A549 (cell line): Measurements from ENCODE around the gene FRMD8. TPM values are rescaled to one million over a fixed set of nuclear protein-coding genes. Genes with fewer than 3 reads are reported as not detected.

Experiments used
- ATAC-seq, 2 experiments: fragments of 200-7000 bp in 1 of 2; fragments of >200 bp in 1 of 2; cut with Nextera tagmentation in 1 of 2; cut with Tn5 transposase in 1 of 2; 3 replicates each; pipeline versions ENCODE4 v1.8.0 to v1.9.1; 2018 to 2020; ENCODE audit warnings: mild to moderate bottlenecking in 1 of 2, moderate library complexity in 1 of 2
- CTCF ChIA-PET: fragments of 300-600 bp; sonication (Branson Sonifier 250); formaldehyde crosslinking; extraction: SDS; loops from one replicate; lab custom pipeline; 2021; ENCODE audit warnings: antibody characterized with exemption, inconsistent platforms; lab: Yijun Ruan, JAX
- POLR2A ChIA-PET: fragments of 350-600 bp; formaldehyde crosslinking; extraction: SDS; loops from one replicate; lab custom pipeline; 2021; ENCODE audit warnings: antibody characterized with exemption, inconsistent platforms; lab: Yijun Ruan, JAX
- DNase-seq, 2 experiments: peaks; one replicate each; pipeline versions ENCODE4 v3.0.0 to v3.0.0-alpha.2; 2011 to 2016; ENCODE audit warnings: low read depth in 1 of 2, low spot score in 1 of 2
- FAIRE-seq: peaks from 2 replicates; lab custom pipeline; 2011; peaks lifted over from hg19 to GRCh38; lab: Jason Lieb, UNC
- H3K27ac ChIP-seq, 2 experiments: fragments of >200 bp; sonication (Bioruptor Twin); formaldehyde crosslinking; 3 replicates each; pipeline ENCODE4 v1.5.1; 2016 to 2017
- H3K4me1 ChIP-seq: fragments of >200 bp; sonication (Bioruptor Twin); formaldehyde crosslinking; 3 replicates; pipeline ENCODE4 v1.6.1; 2016
- H3K4me2 ChIP-seq: fragments of >200 bp; sonication (Bioruptor Twin); formaldehyde crosslinking; 3 replicates; pipeline ENCODE4 v1.6.1; 2016
- H3K4me3 ChIP-seq: fragments of >200 bp; sonication (Bioruptor Twin); formaldehyde crosslinking; 3 replicates; pipeline ENCODE4 v1.5.1; 2016
- H3K9me3 ChIP-seq: fragments of >200 bp; sonication (Bioruptor Twin); formaldehyde crosslinking; 3 replicates; pipeline ENCODE4 v1.6.1; 2016
- ATOH8 ChIP-seq: fragments of 250-450 bp; sonication (Bioruptor Pico); IDR thresholded peaks from 2 replicates; pipeline ENCODE4 v1.5.0; 2020; ENCODE audit warnings: low read depth, mild to moderate bottlenecking, moderate library complexity
- CBX2 ChIP-seq: fragments of 200-600 bp; sonication (generic); IDR thresholded peaks from 2 replicates; pipeline ENCODE4 v1.6.1; 2016; ENCODE audit warnings: low read depth, mild to moderate bottlenecking, borderline replicate concordance
- CTCF ChIP-seq: fragments of >200 bp; sonication (Bioruptor Twin); formaldehyde crosslinking; IDR thresholded peaks from 3 replicates; pipeline ENCODE4 v1.5.1; 2016
- EHF ChIP-seq: fragments of 250-450 bp; sonication (Bioruptor Pico); IDR thresholded peaks from 2 replicates; pipeline ENCODE4 v1.5.0; 2020; ENCODE audit warnings: mild to moderate bottlenecking
- ESRRA ChIP-seq: fragments of 150-350 bp; IDR thresholded peaks from 2 replicates; pipeline ENCODE4 v1.6.1; 2014; ENCODE audit warnings: mild to moderate bottlenecking, low read length, borderline replicate concordance
- FOSB ChIP-seq: fragments of 250-450 bp; sonication (Bioruptor Pico); IDR thresholded peaks from 2 replicates; pipeline ENCODE4 v1.5.0; 2020; ENCODE audit warnings: mild to moderate bottlenecking, moderate library complexity
- FOXS1 ChIP-seq: fragments of 250-450 bp; sonication (Bioruptor Pico); IDR thresholded peaks from 2 replicates; pipeline ENCODE4 v1.5.0; 2020; ENCODE audit warnings: mild to moderate bottlenecking, moderate library complexity
- GATA3 ChIP-seq: IDR thresholded peaks from 2 replicates; pipeline ENCODE4 v1.6.1; 2012; ENCODE audit warnings: borderline replicate concordance
- HDAC2 ChIP-seq: fragments of 200-600 bp; sonication (generic); IDR thresholded peaks from 2 replicates; pipeline ENCODE4 v1.6.1; 2016
- HES2 ChIP-seq: fragments of >200 bp; sonication (Bioruptor Twin); formaldehyde crosslinking; IDR thresholded peaks from 2 replicates; pipeline ENCODE4 v1.6.1; 2016
- HEYL ChIP-seq: fragments of 250-450 bp; sonication (Bioruptor Pico); IDR thresholded peaks from 2 replicates; pipeline ENCODE4 v1.8.0; 2021; ENCODE audit warnings: mild to moderate bottlenecking, moderate library complexity
- HOXB13 ChIP-seq: fragments of 250-450 bp; sonication (Bioruptor Pico); IDR thresholded peaks from 2 replicates; pipeline ENCODE4 v1.5.0; 2020; ENCODE audit warnings: low read depth, mild to moderate bottlenecking, moderate library complexity
- JUN ChIP-seq, 2 experiments: fragments of >200 bp; sonication (Bioruptor Twin); formaldehyde crosslinking; IDR thresholded peaks; 2 replicates in 1 of 2; 3 replicates in 1 of 2; pipeline ENCODE4 v1.6.1; 2016 to 2017
- JUNB ChIP-seq: fragments of >200 bp; sonication (Bioruptor Twin); formaldehyde crosslinking; IDR thresholded peaks from 2 replicates; pipeline ENCODE4 v1.6.1; 2016
- KDM1A ChIP-seq: fragments of 200-600 bp; sonication (generic); IDR thresholded peaks from 2 replicates; pipeline ENCODE4 v1.6.1; 2016; ENCODE audit warnings: low read depth, mild to moderate bottlenecking
- MAFK ChIP-seq: fragments of 450-650 bp; IDR thresholded peaks from 2 replicates; pipeline ENCODE4 v1.6.1; 2014; ENCODE audit not compliant: partially characterized antibody
- POLR2A ChIP-seq: IDR thresholded peaks from 2 replicates; pipeline ENCODE4 v1.6.1; 2012; ENCODE audit warnings: mild to moderate bottlenecking, low read length
- POLR2AphosphoS2 ChIP-seq: conservative IDR thresholded peaks from 2 replicates; pipeline ENCODE4 v1.6.1; 2012; ENCODE audit warnings: low read length, improper control_type of control experiment, inconsistent platforms
- RARB ChIP-seq: fragments of 250-450 bp; sonication (Bioruptor Pico); IDR thresholded peaks from 2 replicates; pipeline ENCODE4 v1.8.0; 2021; ENCODE audit warnings: mild to moderate bottlenecking, moderate library complexity
- RCOR1 ChIP-seq: fragments of 150-350 bp; IDR thresholded peaks from 2 replicates; pipeline ENCODE4 v1.6.1; 2014; ENCODE audit warnings: antibody characterized with exemption, low read length, low read depth
- REST ChIP-seq: fragments of 200-600 bp; sonication (generic); IDR thresholded peaks from 2 replicates; pipeline ENCODE4 v1.6.1; 2016; ENCODE audit warnings: antibody characterized with exemption, mild to moderate bottlenecking, moderate library complexity
- RNF2 ChIP-seq: fragments of 200-600 bp; sonication (generic); IDR thresholded peaks from 2 replicates; pipeline ENCODE4 v1.6.1; 2016; ENCODE audit warnings: low read depth, mild to moderate bottlenecking, antibody characterized with exemption, moderate library complexity, borderline replicate concordance
- SMC3 ChIP-seq: fragments of >200 bp; sonication (Bioruptor Twin); formaldehyde crosslinking; IDR thresholded peaks from 3 replicates; pipeline ENCODE4 v1.6.1; 2018; ENCODE audit warnings: inconsistent platforms
- SREBF2 ChIP-seq: fragments of 450-650 bp; IDR thresholded peaks from 2 replicates; pipeline ENCODE4 v1.6.1; 2014; ENCODE audit warnings: mild to moderate bottlenecking, moderate library complexity
- TFCP2L1 ChIP-seq: fragments of 250-450 bp; sonication (Bioruptor Pico); IDR thresholded peaks from 2 replicates; pipeline ENCODE4 v1.5.0; 2021; ENCODE audit warnings: mild to moderate bottlenecking
- USF2 ChIP-seq: fragments of 450-650 bp; IDR thresholded peaks from 2 replicates; pipeline ENCODE4 v1.6.1; 2014; ENCODE audit warnings: antibody characterized with exemption
- ZFP36 ChIP-seq: fragments of 450-650 bp; IDR thresholded peaks from 2 replicates; pipeline ENCODE4 v1.6.1; 2014; ENCODE audit warnings: borderline replicate concordance; ENCODE audit not compliant: partially characterized antibody
- ZSCAN20 ChIP-seq: fragments of 250-450 bp; sonication (Bioruptor Pico); IDR thresholded peaks from 2 replicates; pipeline ENCODE4 v1.8.0; 2022; ENCODE audit warnings: mild to moderate bottlenecking, moderate library complexity
- WGBS: methylation state at CpG from one replicate; pipeline ENCODE4 v1.1.6; 2017; ENCODE audit errors: missing lambda C conversion rate; 5-methylcytosine and 5-hydroxymethylcytosine counted together
- polyA plus RNA-seq, 4 experiments: library from polyadenylated mRNA; depleted of rRNA in 3 of 4; stranded (reverse); fragments of >200 nt; fragmentation: RNase III in 1 of 4; extraction: RNeasy Plus Mini Kit Qiagen cat#74134 plus additional on column Dnase treatment in 1 of 4; gene quantifications; 2 replicates in 3 of 4; 3 replicates in 1 of 4; pipeline ENCODE4 v1.2.3, GENCODE V29; 2011 to 2017

FRMD8 gene
- polyA plus RNA-seq, 2 of the 4 experiments (the other 2 are of a cell fraction) = 12.9 to 20.0 TPM

- no peak overlapping the region for H3K4me2 ChIP-seq
- H3K4me1 ChIP-seq = peaks cover 21% of the 10 kb centered on the region; the same call in 2 of the 3 replicates
- TF ChIP-seq KDM1A (no peak), HOXB13 (CRISPR knock-in tag) (no peak), EHF (CRISPR knock-in tag) (no peak), HEYL (CRISPR knock-in tag) (no peak), GATA3 (no peak), FOSB (CRISPR knock-in tag) (no peak), SMC3 (no peak), JUN (IDR thresholded peaks at IDR 0.05) (no peak), POLR2A (no peak), TFCP2L1 (CRISPR knock-in tag) (no peak), HES2 (no peak), POLR2AphosphoS2 (no peak), RNF2 (no peak), HDAC2 (no peak), CBX2 (no peak), MAFK (no peak), ESRRA (no peak), RARB (CRISPR knock-in tag) (no peak), ATOH8 (CRISPR knock-in tag) (no peak), RCOR1 (no peak)
- ATAC-seq (no peak), DNase-seq (no peak), FAIRE-seq (no peak)
- 93% methylated on average over 20 of the region's 20 CpGs for WGBS
- POLR2A ChIA-PET = no interaction called here
- H3K27ac ChIP-seq = no peak overlapping the region
- no peaks in the 10 kb centered on the region for H3K9me3 ChIP-seq
- CTCF ChIA-PET = interaction anchor here (0.7 to 2.9 kb wide), 5 partner anchors 10 to 42 kb away, joined by 3 to 9 read pairs (median 8); partner anchors contain the start of gene SLC25A45
- H3K4me3 ChIP-seq = no peak overlapping the region
These were observed 7.7 kb downstream of the FRMD8 start for GRCh38 chr11:65394125-65394536.

- Histone ChIP-seq H3K9me3 (no peaks in the 10 kb centered on the region), H3K4me2 (no peak overlapping the region), H3K4me1 (peaks cover 6% of the 10 kb centered on the region; the same call in 1 of the 3 replicates), H3K27ac (no peak overlapping the region), H3K4me3 (no peak overlapping the region)
- DNase-seq = no peak
- CTCF ChIA-PET = interaction anchor here (1.0 to 3.0 kb wide), 6 partner anchors 9 to 80 kb away, joined by 3 to 12 read pairs (median 6); partner anchors contain the start of genes FRMD8 and SLC25A45
- POLR2A ChIA-PET = no interaction called here
- no peak for ATAC-seq
- WGBS = 88% methylated on average over 15 of the region's 15 CpGs
- no peak for FAIRE-seq
- TF ChIP-seq SREBF2 (no peak), RCOR1 (no peak), HDAC2 (no peak), FOXS1 (CRISPR knock-in tag) (no peak), ZFP36 (no peak), HOXB13 (CRISPR knock-in tag) (no peak), USF2 (no peak), ZSCAN20 (CRISPR knock-in tag) (no peak), KDM1A (no peak), REST (no peak), JUNB (no peak), ATOH8 (CRISPR knock-in tag) (no peak), CTCF (no peak)
These were observed 9.6 kb downstream of the FRMD8 start for GRCh38 chr11:65395961-65396530.
